GM21529 (cell line): ENCODE data around the gene BANK1.
"Not testable (repeated sequence)": the region's sequence is repeated elsewhere in the genome, so short reads cannot be mapped to it uniquely, and the experiment has no call there.

ENCODE experiments used
- ATAC-seq: cut with Tn5 transposase; IDR thresholded peaks from one replicate; pipeline ENCODE4 v1.9.1; 2021; ENCODE audit not compliant: unreplicated experiment

BANK1 gene

DNA sequence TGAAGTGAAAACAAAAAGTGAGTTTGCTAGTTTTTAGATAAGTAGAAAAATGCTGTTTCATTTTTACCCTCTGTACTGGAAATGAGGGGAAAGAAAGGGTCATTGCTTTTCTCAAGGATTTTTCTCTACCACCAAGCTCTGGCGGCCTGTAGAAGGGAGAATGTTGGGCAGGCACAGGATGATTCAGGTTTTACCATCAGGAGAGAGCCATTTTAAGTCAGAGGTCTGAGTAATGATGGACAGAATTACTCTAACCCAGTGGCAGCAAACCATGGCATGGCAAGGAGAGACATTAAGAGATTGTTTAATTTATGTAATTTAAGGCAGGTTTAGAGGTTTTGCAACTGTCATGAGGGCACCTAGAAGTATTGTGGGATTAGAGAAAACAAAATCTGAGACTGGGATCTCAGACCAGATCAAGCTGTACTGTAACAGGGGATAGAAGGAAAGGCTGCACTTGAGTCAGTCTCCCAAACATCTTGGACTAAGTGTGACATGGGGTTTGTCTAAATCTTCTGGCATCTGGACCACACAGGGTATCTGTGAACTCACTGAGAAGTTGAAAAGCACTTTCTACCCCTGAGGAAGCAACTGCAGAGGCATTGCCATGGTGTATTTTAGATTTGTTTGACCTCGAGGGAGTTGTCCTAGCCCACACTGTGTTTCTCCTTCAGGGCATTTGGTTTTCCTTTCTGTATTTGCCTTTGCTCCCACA is 81.6 kb downstream of the BANK1 start:
- ATAC-seq = no peak

GRCh38 chr4:101885574-101885973 is 95.0 kb downstream of the BANK1 start:
- ATAC-seq = no peak

DNA sequence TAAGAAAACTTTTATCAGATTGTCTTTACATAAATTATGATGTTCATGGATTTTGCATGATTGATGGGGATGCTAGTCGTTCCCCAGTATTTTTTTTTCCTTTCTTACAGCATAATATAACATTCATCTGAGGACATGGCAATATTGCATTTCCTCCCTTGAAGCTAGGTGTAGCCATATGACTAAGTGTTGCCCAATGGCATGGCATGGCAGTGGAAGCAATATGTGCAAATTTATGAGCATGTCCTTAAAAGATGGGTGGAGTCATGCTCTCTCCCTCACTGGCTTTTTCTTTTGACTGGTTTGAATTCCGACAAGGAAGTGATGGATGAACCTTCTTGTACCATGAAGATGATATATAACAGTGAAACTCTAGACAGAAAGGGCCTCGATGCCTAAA is 96.3 kb downstream of the BANK1 start:
- ATAC-seq = no peak

DNA sequence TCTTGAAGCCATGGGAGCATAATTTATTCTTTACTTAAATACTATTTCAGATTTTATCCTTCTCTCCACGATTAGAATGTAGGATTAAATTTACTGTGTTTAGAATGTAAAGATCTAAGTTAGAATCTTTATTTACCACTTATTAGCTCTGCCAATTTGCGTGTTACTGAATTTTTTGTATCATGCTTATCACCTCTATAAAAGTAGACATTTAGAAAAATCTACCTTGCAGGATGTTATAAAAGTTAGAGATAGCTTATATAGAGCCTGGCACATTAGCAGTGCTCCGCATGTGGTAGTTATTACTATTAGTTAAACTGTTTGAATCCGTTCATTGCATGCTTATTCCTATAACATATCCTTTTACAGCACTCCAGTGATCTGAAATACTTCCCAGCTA is 97.9 kb downstream of the BANK1 start:
- ATAC-seq = no peak

DNA sequence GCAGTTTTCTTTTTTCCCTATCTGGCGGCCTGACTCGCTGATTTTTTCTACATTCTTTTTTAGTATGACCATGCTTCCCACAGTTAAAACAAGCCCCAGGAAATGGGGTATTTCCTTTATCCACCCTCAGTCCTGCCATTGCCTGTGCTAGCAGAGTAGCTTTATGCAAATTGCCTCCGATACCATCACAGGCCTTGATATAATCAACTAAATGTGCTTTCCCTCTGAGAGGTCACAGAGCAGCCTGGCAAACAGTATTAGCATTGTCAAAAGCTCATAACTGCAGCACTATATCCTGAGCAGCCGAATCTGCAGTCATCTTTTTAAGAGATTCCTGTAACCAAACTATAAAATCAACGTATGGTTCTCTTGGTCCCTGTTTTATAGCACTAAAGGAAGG is 115.0 kb downstream of the BANK1 start:
- not testable (repeated sequence) for ATAC-seq

GRCh38 chr4:101910786-101911373 is 120.3 kb downstream of the BANK1 start:
- ATAC-seq = no peak

- ATAC-seq = no peak
These were observed 121.1 kb downstream of the BANK1 start for GRCh38 chr4:101911616-101912015.

DNA sequence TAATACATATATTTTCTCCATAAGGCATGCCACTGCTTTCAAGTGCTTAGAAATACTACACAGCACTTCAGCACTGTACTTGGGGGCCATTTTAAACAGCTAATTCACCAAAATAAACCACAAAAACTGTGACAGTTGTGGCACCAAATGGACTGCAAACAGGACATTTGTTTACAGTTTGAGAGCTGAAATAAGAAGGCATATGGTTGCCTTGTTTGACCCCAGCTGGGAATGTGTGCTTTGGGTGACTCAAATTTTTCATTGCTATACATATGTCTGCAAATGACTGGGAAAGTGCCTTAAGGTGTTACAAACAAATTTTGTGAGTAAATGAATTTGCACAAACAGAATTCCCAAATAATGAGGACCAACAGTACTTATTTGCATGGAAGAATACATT is 124.2 kb downstream of the BANK1 start:
- ATAC-seq = no peak

DNA sequence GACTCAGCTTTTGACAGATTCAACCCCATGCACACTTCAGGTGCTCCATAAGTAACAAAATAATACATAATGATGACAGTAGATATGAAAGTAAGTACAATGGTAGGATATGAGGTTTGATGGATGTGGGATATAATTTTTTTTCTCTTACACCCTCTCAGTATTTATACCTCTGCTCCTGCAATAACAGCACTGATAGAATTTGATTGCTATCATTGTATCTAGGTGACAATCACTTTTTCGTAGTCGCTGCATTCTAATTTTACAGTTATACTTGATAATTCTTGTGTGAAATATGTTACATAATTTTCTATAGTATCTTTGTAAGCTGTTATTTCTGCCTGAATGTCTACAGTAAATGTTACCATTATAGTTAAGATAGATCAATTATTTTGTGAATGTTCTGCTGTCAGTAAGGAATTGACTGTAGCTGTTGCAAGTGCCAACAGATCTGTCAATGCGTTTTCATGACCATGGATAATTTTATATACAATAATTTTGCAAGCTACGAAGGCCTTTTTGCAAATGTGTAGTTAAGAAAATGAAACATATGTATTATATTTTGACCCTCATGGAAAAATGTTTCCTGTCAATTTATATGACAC is 128.9 kb downstream of the BANK1 start:
- no peak for ATAC-seq

- ATAC-seq = no peak
These were observed 130.8 kb downstream of the BANK1 start for GRCh38 chr4:101921370-101921769.

DNA sequence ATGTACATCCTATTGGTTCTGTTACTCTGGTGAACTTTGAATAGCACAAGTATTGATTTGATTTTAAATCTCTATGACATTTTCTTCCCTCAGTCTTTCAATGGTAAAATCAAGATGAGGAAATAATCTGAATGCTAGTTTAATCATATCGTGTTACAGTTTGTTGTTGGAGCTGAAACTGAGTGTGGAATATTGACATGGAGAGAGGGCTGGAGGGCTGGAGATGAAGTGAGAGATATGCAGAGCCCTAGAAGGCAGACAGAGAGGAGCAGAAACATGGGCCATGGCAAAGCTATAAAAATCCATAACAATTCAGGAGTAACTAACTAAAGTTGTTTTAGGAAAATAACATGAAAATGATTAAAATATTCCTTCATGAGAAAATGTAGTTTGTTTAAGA is 141.1 kb downstream of the BANK1 start:
- no peak for ATAC-seq

GRCh38 chr4:101933855-101934254 is 143.3 kb downstream of the BANK1 start:
- no peak for ATAC-seq

DNA sequence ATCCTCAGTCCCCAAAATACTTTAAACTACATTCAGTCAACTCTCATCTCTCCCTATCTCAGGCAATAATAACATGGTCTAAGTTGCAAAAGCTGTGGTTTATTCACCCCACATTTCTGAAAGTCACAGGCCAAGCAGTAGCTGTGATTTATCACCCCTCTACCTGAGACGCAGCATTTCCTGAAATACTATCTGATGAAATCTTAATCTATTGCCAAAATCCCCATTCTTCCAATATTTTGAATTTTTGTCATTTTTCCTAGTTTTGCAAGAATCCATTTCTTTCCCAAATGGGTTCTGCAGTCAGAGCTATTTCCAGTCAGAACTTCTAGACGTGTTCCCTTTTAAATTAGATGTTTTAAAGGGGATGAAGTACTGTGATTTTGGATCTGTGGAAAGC is 148.3 kb downstream of the BANK1 start:
- no peak for ATAC-seq

DNA sequence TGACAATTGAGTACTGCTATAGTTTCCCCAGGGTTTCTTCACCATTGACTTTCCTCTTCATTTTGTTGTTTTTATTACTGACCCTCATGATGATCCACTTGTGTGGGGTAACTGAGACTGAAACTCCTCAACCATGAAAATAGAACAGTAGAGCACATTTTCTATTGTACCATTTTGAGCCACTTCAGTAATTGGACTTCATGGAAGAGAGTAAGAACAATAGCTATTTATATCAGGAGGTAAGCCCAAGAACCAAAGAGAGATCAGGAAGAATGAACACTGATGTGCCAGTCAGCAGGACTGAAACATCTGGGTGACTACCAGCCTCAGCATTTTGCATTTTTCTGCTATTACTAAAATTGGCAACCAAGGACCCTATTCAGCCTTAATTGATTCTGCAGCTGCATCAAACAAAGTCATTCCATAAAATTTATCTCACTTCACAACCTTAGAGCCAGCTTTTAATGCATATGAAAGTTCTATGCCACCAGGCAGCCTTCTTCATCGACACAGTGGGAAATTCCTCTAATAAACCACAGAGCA is 151.4 kb downstream of the BANK1 start:
- ATAC-seq = no peak

- ATAC-seq = no peak
These were observed 152.4 kb downstream of the BANK1 start for GRCh38 chr4:101942891-101943290.

DNA sequence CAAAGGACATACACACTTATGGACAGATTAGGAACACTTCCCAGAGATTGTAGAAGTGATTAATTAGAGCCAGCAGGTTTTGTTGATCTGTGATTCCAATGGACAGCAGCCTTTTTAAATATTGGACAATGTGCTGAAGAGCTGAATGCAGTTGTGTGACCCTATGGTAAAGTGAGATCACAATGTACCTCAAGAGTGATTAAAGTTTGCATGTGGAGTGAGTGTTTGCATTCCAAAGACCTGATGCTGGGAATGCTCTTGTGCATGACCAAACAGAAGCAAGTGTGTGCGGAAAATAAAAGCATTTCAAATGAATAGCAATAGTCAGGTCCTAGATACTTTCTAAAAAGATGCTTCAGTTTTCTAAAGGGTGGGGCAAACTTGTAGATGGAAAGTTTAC is 154.1 kb downstream of the BANK1 start:
- no peak for ATAC-seq

DNA sequence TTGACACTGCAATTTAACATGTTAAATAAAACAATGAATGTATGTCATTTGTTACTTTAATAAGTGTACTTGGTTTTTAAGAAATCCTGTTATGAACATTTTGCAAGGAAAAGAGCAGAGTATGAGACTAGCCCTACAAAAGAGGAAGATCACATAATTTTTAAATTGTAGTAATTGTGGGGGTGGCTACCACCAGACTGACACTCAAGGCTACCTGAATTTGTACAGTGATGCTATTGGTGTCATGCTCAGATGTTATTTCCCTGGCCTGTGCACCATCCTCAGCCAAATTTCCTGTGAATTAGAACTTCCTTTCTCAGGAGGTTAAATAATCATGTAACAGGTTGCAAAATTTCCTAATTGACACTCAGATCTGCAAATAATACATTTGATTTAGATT is 157.5 kb downstream of the BANK1 start:
- no peak for ATAC-seq

- ATAC-seq = no peak
These were observed 158.4 kb downstream of the BANK1 start for GRCh38 chr4:101948951-101949350.

DNA sequence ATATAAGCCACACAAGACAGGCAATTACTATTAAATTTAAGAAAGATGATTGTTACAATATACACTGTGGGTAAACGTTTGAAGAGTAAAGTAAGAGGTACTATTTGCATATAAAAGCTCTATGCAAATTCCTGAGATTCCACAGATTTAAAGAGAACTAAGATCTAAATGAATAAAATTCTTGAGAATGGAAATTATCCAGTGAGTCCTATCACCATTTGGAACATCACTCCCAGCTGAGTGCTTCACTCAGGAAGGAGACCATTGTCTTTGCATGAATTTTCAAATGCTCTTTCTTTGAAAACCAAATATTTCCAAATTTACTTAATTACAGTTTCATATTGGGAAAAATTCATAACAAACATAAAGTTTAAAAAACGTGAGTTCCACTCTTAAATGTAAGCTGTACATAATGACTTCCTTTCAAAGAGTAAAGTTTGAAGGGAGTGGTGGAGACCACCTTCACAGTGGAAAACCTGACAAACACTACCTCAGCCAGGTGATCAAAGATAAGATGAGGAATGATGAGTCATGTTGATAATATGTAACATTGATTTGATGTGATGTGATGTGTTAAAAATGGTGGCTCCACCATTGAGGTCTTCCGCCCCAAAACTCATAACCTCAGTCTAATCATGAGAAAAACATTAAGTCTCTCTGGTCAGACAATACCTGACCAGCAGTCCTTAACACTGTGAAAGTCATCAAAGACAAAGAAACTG is 159.9 kb downstream of the BANK1 start:
- no peak for ATAC-seq

DNA sequence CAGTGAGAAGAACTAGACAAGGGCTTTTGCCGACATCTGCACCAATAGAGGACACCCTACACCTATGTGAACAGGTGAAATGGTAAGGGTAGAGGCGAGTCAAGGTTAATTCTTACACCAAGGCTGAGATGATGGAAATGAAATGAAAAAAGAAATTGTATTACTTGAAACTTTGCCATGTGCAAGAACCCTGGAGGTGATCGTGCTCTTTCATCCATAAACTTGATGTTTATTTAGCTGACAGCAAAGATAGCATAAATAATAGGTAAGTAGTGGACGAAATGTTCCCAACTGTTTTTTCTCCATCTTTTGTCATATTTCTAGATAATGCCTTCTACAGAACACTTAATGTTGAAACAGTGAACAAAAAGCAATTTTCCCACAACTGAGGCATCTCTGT is 162.5 kb downstream of the BANK1 start:
- no peak for ATAC-seq

DNA sequence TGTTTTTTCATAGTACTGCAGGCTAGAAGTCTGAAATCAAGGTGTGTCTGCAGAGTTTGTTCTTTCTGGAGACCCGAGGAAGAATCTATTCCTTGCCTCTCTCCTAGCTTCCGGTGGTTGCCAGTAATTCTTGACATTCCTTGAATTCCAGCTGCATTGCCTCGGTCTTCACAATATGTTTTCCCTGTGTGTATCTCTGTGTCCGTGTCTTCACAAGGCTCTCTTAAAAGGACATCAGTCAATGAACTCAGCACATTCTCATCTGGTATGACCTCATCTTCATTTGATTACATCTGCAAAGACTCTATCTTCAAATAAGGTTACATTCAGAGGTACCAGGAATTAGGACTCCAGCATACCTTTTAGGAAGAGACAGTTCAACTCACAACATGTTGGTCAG is 163.4 kb downstream of the BANK1 start:
- no peak for ATAC-seq

GRCh38 chr4:101954351-101954750 is 163.8 kb downstream of the BANK1 start:
- ATAC-seq = no peak
